HG03097 (cell line): ENCODE data around the gene MXI1.

ENCODE experiments used
- ATAC-seq: cut with Tn5 transposase; IDR thresholded peaks from one replicate; pipeline ENCODE4 v1.9.1; 2021; ENCODE audit not compliant: unreplicated experiment, low FRiP score

The MXI1 gene

GRCh38 chr10:110212119-110213006 is 5.0 kb downstream of the MXI1 start:
- ATAC-seq, result no peak

GRCh38 chr10:110214371-110214826 is 7.0 kb downstream of the MXI1 start:
- no peak for ATAC-seq

- no peak for ATAC-seq
Observed at GRCh38 chr10:110215286-110216170, 8.1 kb downstream of the MXI1 start.

GRCh38 chr10:110216240-110216639 is 8.8 kb downstream of the MXI1 start:
- no peak for ATAC-seq

- no peak for ATAC-seq
Observed at GRCh38 chr10:110216942-110217661, 9.7 kb downstream of the MXI1 start.

- ATAC-seq, result no peak
Observed at GRCh38 chr10:110217662-110218008, 10.2 kb downstream of the MXI1 start.

- ATAC-seq, result no peak
Observed at GRCh38 chr10:110218632-110219031, 11.2 kb downstream of the MXI1 start.

GRCh38 chr10:110219884-110220283 is 12.5 kb downstream of the MXI1 start:
- ATAC-seq, result no peak

- no peak for ATAC-seq
Observed at GRCh38 chr10:110220398-110220797, 13.0 kb downstream of the MXI1 start.

GRCh38 chr10:110221044-110221720 is 13.8 kb downstream of the MXI1 start:
- no peak for ATAC-seq

GRCh38 chr10:110221721-110222261 is 14.4 kb downstream of the MXI1 start:
- peak; percentile 31 for ATAC-seq

GRCh38 chr10:110222641-110223297 is 15.4 kb downstream of the MXI1 start:
- no peak for ATAC-seq

- no peak for ATAC-seq
Observed at GRCh38 chr10:110223298-110223925, 16.0 kb downstream of the MXI1 start.

- no peak for ATAC-seq
Observed at GRCh38 chr10:110224992-110225391, 17.6 kb downstream of the MXI1 start.

- ATAC-seq, result no peak
Observed at GRCh38 chr10:110225441-110225755, 18.0 kb downstream of the MXI1 start.

GRCh38 chr10:110225756-110226542 is 18.5 kb downstream of the MXI1 start:
- peak; percentile 78 for ATAC-seq

- no peak for ATAC-seq
Observed at GRCh38 chr10:110226543-110226925, 19.1 kb downstream of the MXI1 start.

- ATAC-seq, result no peak
Observed at GRCh38 chr10:110226926-110227641, 19.7 kb downstream of the MXI1 start.
